AG09309 (cell line): ENCODE data around the gene ZDHHC24.

Source experiments
- DNase-seq: peaks from one replicate; pipeline ENCODE4 v3.0.0-alpha.2; 2010; ENCODE audit warnings: low read depth
- H3K4me3 ChIP-seq: 2 replicates; pipeline ENCODE4 v1.5.1; 2011; ENCODE audit warnings: mild to moderate bottlenecking, low read depth, low read length, moderate library complexity; ENCODE audit not compliant: control insufficient read depth
- TF ChIP-seq, protein P1 (sequence below): IDR thresholded peaks from 2 replicates; pipeline ENCODE4 v1.5.1; 2011; ENCODE audit warnings: mild to moderate bottlenecking, low read depth, low read length, inconsistent platforms; ENCODE audit not compliant: insufficient read depth, control insufficient read depth; ENCODE audit errors: missing control alignments

The ZDHHC24 gene

DNA sequence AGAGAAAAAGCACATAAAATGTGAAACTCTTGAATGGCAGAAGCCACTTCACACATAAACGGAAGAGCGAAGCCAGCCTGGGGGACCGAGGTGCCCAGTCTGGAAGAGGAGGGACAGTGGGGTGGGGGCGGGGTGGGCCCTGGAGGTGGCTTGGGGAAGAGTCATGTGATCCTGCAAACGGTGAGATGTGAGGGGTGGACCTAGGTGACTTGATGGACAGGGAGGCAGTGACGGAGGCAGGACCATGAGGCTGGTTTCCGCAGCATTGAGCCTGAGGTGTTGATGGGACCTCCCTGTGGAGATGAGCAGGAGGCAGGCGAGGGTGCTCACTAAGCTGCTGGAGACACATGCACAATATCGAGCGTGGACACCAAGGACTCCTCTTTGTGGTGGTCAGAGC, 16.8 kb downstream of the ZDHHC24 start:
- no peak for DNase-seq
- TF ChIP-seq, protein P1, sequence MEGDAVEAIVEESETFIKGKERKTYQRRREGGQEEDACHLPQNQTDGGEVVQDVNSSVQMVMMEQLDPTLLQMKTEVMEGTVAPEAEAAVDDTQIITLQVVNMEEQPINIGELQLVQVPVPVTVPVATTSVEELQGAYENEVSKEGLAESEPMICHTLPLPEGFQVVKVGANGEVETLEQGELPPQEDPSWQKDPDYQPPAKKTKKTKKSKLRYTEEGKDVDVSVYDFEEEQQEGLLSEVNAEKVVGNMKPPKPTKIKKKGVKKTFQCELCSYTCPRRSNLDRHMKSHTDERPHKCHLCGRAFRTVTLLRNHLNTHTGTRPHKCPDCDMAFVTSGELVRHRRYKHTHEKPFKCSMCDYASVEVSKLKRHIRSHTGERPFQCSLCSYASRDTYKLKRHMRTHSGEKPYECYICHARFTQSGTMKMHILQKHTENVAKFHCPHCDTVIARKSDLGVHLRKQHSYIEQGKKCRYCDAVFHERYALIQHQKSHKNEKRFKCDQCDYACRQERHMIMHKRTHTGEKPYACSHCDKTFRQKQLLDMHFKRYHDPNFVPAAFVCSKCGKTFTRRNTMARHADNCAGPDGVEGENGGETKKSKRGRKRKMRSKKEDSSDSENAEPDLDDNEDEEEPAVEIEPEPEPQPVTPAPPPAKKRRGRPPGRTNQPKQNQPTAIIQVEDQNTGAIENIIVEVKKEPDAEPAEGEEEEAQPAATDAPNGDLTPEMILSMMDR: no peak

DNA sequence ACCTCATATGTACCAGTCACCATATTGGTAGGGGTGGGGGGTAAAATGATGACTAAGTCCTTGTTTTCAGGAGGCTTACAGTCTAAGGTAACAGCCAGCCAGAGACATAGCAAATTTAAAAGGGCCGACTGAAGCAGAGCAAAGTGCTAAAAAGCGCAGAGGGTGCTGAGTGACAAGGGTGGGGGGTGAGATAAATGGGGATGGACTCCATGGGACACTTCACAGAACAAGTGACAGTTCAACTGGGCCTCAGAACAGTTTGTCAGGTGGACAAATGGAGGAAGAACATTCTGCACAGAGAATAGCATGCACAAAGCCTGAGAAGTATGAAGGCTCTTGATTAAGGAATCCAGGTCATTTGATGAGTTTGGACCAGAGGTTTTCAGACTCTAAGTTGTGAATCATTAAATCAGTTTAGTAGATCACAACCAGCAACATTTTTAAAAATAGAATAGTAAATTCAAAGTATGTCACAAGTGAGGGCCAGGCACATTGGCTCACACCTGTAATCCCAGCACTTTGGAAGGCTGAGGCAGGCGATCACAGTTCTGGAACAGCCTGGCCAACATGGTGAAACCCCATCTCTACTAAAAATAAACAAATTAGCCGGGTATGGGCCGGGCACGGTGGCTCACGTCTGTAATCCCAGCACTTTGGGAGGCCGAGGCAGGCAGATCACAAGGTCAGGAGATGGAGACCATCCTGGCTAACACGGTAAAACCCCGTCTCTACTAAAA, 21.4 kb downstream of the ZDHHC24 start:
- H3K4me3 ChIP-seq: no peak overlapping the region
- DNase-seq: no peak
- TF ChIP-seq, protein P1: no peak

More for the DNA sequence above, 16.8 kb downstream of the ZDHHC24 start:
- H3K4me3 ChIP-seq: no peak overlapping the region

DNA sequence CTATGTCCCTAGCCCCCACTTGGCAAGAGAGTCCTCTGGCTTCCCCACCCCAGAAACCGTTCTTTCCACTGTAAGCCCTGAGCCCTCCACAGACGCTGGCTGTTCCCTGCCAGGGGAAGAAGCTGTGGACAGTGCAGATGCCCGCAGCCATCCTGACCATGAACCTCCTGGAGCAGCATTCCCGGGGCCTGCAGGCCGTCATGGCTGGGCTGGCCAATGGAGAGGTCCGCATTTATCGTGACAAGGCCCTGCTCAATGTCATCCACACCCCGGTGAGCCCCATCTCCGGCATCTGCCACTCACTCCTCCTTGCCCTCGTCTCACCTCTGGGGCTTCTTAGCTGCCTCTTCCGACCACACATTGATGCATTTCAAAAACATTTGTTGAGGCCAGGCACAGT, 22.2 kb downstream of the ZDHHC24 start:
- no peak overlapping the region for H3K4me3 ChIP-seq
- TF ChIP-seq, protein P1: no peak
- DNase-seq: no peak

DNA sequence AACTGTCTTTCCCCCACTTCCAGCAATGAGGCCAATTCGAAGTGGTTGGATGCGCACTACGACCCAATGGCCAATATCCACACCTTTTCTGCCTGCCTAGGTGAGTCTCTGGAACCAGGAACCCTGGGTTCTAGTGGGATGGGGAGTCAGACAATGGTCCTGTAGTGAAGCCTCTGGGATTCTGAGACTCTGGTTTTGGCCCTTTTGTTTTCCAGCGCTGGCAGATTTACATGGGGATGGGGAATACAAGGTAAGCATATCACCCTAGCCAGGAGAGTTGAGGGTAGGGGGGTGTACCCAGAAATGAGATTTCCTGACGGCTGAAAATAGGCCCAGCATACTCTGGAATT, 34.9 kb downstream of the ZDHHC24 start:
- peak overlapping the region; percentile 56 for H3K4me3 ChIP-seq
- DNase-seq: no peak
- TF ChIP-seq, protein P1: no peak

DNA sequence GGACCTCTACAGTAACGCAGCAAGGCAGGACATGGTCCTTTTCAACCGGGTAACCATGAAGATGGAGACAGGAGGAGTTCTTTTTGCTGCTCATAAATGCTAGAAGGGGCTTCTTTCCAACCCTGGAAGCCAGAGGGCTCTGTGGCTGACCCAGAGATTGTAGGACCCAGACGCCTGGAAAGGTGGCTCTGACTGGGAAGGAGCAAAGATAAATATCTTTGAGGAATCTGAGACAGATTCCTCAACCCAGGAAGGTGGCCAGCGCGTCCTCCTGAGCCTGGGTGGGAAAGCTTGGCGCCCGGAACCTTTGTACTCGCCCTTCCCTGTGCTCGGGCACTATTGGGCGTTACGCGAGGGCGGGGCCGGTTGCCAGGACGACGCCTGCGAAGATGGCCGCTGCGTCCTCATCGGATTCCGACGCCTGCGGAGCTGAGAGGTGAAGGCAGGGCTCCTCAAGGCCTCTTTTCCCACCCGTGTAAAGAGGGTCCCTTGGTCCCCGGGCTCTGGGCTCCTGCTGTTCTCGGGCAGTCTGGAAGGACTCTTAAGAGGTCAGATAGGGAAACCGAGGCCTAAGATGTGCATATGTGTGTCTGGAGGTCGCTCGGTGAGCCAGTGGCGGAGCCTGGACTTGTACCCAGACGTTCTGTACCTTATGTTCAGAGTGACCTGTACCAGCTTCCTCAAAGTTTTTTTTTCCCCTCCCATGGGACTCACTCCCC, 35.4 kb downstream of the ZDHHC24 start, which contains the start of gene BBS1:
BBS1 (plus strand) TSS at position 365 of the 719 bp plus-strand sequence; CDS start at position 390, 25 bp downstream.
- TF ChIP-seq, protein P1: no peak
- H3K4me3 ChIP-seq: peak within 1 kb of the TSS; percentile 56
- DNase-seq: peak; percentile 5

DNA sequence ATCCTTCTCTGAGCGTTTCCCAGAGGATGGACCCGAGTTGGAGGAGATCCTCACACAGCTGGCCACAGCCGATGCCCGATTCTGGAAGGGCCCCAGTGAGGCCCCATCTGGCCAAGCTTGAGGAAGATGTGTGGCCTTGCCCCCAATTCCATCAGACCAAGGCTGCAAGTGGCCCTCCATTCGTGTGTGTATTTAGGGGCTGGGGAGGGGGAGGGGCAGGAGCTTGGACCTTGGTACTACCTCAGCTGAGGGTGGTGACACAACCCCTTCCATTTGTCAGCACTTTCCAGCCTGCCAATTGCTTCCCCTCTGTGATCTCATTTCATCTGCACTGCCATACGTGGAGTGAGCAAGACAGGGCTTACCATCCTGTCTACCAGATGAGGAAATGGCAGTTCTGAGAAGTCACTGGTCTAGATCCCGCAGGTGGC, 36.7 kb downstream of the ZDHHC24 start:
- H3K4me3 ChIP-seq: no peak overlapping the region
- DNase-seq: no peak
- TF ChIP-seq, protein P1: no peak
